Colon (tissue), 2 donors: Measurements from ENCODE around the gene ZSCAN18.
"Not testable (repeated sequence)": the region's sequence is repeated elsewhere in the genome, so short reads cannot be mapped to it uniquely, and the experiment has no call there.

Experiments used
- FAIRE-seq: peaks from 2 replicates; lab custom pipeline; 2012; peaks lifted over from hg19 to GRCh38; lab: Jason Lieb, UNC
- donor health status: control.
- donor health status: control.

The ZSCAN18 gene, protein sequence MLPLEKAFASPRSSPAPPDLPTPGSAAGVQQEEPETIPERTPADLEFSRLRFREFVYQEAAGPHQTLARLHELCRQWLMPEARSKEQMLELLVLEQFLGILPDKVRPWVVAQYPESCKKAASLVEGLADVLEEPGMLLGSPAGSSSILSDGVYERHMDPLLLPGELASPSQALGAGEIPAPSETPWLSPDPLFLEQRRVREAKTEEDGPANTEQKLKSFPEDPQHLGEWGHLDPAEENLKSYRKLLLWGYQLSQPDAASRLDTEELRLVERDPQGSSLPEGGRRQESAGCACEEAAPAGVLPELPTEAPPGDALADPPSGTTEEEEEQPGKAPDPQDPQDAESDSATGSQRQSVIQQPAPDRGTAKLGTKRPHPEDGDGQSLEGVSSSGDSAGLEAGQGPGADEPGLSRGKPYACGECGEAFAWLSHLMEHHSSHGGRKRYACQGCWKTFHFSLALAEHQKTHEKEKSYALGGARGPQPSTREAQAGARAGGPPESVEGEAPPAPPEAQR

DNA sequence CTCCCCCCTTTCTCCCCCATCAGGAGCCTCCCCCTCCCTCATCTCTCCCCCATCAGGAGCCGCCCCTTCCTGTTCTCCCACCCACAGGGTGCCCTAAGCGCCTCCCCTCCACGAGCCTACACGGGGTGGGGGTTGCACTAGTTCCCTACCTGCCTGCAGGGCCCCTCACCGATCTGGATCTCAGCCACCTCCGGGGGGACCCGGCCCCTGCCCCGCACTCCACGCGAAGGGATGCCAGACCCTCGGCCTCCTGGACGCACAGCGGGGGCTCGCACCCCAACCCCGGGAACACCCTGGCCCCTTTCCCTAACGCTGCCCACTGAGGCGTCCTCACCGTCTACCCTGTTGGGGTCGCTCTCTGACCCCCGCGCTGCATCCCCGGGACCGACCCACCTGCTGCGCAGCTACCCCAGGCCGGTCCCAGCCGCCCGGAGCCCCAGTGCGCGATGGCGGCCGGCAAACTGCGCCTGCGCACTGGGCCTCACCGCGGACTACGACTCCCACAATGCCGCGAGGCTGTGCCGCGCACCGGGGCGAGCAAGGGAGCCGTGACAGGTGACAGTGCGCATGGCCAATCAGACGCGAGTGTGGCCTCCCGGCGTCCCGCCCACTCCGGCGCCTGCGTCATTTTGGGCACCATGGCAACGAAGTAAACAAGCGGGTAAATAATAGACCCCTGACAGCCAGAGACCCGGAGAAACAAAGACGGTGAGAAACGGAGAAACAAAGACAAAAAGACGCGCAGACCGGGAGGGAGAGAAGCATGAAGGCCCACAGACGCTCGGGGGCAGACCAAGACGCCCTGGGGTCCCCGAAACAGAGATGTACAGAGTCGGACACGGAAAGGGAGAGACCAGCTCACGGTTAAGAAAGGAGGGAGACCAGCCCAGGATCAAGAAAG lies at the start of gene ZSCAN18:
Gene ZSCAN18 (minus strand): TSS at position 451 of the 901 bp plus-strand sequence. CDS start 7,964 bp downstream, outside the sequence.
- FAIRE-seq = no peak

- not testable (repeated sequence) for FAIRE-seq
Measured at GRCh38 chr19:58147475-58147874, 49.4 kb upstream of the ZSCAN18 start.

GRCh38 chr19:58145849-58146248 lies 47.8 kb upstream of the ZSCAN18 start:
- no peak for FAIRE-seq

DNA sequence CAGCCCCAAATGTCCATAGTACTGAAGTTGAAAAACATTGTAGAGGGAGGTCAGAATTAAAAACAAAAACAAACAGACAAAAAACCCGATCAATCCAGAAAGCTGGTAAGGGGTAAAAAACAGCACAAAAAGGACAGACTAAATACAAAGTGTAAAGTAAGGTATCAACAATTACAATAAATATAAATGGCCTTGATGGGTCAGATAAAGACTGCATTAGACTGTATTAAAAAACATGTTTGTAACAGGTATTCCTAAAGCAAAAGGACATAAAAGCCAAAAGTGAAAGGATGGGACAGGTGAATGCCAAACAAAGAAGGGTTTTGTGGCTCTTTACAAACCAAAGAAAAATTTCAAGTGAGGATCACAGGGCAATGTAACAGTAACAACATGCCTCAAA lies 36.2 kb upstream of the ZSCAN18 start:
- FAIRE-seq = no peak

DNA sequence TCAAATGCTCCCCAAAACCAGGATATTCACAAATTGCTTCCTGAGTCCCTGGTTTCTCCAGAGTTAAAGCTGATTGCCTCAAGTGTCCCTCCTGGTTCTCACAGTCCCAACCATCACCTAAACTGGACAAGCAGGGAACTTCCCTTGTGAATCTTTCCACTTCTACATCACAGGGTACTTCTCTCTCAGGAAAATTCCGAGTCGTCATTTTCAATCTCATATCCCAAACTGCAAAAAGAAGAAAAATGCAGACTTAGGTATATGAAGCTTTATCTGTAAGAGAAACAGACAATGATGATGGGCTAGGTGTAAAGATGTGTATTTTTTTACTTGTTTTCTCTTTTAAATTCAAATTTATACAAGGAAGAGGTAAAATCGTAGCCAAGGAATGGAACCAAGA lies 31.3 kb upstream of the ZSCAN18 start:
- FAIRE-seq = no peak

DNA sequence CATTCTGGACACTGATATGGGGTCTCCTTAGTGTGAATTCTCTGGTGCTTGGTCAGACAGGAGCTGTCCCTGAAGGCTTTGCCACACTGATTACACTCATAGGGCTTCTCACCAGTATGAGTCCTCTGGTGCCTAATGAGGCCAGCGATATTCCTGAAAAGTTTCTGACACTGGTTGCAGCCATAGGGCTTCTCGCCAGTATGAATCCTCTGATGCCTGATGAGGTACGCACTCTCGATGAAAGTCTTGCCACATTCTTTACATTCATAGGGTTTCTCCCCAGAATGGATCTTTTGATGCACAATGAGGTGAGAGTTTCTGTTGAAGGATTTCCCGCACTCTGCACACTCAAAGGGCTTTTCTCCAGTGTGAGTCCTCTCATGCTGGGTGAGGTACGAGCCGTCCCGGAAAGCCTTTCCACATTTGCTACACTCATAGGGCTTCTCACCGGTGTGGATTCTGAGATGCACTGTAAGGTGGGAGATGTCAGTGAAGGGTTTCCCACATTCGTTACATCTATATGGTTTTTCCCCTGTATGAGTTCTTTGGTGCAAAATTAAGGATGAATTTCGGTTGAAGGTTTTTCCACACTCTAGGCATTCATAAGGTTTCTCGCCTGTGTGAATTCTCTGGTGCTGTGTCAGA lies 30.1 kb upstream of the ZSCAN18 start:
- FAIRE-seq = no peak

DNA sequence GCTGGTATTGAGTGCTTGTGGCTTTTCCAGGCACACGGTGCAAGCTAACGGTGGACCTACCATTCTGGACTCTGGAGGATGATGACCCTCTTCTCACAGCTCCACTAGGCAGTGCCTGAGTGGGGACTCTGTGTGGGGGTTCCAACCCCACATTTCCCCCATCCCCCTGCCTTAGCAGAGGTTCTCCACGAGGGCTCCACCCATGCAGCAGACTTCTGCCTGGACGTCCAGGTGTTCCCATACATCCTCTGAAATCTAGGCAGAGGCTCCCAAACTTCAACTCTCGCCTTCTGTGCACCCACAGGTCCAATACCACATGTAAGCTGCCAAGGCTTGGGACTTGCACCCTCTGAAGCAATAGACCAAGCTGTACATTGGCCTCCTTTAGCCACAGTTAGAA lies 25.3 kb upstream of the ZSCAN18 start:
- FAIRE-seq = no peak

DNA sequence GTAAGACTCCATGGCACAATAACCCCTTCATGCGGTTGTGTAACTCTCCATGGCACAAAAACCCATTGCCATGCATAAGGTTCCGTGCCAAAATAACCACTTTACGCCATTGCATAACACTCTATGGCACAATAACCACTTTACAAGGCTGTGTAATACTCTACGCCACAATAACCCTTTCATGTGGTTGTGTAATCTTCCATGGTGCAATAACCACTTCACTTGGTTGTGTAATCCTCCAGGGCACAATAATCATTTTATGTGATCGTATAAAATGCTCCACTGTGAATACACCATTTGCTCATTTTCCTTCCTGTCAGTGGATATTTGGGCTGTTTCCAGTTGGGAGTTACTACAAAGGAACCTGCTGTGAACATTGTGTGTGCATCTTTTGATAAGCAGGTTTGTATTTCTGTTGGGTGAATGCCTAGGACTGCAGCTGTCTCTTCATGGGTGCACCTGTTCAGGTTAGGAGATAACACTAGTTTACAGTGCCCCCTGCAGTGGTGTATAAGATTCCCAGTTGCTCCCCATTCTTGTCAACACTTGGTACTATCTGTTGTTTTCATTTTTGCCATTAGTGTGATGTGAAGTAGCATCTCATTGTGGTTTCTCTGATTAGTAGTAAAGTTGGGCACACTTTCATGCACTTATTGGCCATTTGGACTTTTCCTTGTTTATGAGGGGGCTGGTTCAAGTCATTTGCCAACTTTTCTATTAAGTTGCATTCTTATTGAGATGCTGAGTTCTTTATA lies 21.1 kb upstream of the ZSCAN18 start:
- FAIRE-seq = no peak

GRCh38 chr19:58117841-58118575 lies 20.0 kb upstream of the ZSCAN18 start:
- no peak for FAIRE-seq

DNA sequence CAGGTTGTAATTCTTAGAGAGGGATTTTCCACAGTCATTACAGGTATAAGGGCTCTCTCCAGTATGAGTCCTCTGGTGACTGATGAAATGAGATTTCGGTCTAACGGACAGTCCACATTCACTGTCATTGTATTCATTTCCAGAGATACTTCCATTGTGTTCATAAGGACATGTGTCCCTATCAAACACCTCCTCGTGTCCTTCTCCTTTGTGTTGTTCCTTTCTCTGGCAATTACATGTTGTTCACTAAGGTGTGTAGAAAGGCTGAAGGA lies 10.5 kb upstream of the ZSCAN18 start:
- FAIRE-seq = no peak

DNA sequence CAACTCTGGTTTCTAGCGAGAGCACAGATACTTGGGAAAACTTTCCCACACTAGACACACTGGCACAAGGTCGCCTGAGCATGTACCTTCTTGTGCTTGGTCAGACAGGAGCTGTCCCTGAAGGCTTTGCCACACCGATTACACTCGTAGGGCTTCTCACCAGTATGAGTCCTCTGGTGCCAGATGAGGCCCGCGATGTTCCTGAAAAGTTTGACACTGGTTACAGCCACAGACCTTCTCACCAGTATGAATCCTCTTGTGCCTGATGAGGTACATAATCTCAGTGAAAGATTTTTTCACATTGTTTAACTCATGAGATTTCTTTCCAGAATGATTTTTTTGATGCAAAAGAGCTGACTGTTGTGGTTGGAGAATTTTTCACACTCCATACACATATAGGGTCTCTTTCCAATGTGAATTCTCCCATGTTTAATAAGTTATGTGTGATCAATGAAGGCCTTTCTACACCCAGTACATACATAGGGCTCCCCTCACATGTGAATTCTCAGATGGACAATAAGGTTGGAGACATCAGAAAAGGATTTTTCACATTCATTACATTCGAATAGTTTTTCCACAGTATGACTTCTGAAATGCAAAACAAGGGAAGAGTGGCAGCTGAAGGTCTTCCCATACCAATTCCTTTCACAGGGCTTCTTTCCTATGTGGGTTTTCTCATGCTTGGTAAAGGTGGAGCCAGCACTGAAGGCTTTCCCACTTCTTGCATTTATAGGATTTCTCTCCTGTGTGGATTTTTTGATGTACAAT lies 9.9 kb upstream of the ZSCAN18 start:
- FAIRE-seq = no peak

- no peak for FAIRE-seq
Measured at GRCh38 chr19:58098682-58098998, 609 bp upstream of the ZSCAN18 start.

DNA sequence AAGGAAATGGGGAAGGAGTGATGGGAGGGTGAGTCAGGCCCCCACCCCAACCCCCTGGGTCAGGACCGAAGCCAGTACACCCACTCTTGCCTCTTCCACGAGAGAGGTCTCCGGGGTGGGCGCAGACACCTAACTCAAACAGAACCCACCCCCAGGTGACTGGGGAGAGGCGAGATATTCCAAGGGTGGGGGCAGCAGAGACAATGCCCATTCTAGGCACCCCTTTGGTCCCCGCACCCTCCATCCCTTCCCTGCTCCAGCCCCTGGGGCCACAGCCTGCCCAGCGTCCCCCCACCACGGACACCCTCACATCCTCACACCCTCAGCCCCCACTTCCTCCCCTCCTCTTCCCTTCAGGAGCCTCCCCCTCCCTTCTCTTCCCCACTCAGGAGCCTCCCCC lies 682 bp downstream of the ZSCAN18 start:
- no peak for FAIRE-seq

GRCh38 chr19:58096884-58097283 lies 1.1 kb downstream of the ZSCAN18 start:
- FAIRE-seq = no peak

DNA sequence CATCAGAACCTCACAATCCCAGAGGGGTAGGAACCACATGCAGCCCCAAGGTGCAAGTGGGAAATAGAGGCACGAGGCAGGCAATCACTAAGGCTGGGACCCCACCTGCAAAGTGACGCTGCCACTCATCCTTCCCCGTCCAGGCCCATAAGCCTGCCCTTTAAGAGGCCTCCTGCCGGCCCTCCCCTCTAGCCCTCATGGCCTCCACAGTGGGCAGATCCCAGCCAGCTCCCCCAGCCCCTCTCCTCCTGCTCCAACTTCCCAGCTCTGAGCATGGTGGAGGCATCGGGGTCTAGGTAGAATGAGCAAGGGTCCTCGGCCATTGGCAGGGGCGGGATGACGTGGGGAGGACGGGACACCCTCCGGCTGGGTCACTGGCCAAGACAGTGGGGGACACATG lies 2.7 kb downstream of the ZSCAN18 start:
- no peak for FAIRE-seq

GRCh38 chr19:58093071-58093470 lies 5.0 kb downstream of the ZSCAN18 start:
- no peak for FAIRE-seq

DNA sequence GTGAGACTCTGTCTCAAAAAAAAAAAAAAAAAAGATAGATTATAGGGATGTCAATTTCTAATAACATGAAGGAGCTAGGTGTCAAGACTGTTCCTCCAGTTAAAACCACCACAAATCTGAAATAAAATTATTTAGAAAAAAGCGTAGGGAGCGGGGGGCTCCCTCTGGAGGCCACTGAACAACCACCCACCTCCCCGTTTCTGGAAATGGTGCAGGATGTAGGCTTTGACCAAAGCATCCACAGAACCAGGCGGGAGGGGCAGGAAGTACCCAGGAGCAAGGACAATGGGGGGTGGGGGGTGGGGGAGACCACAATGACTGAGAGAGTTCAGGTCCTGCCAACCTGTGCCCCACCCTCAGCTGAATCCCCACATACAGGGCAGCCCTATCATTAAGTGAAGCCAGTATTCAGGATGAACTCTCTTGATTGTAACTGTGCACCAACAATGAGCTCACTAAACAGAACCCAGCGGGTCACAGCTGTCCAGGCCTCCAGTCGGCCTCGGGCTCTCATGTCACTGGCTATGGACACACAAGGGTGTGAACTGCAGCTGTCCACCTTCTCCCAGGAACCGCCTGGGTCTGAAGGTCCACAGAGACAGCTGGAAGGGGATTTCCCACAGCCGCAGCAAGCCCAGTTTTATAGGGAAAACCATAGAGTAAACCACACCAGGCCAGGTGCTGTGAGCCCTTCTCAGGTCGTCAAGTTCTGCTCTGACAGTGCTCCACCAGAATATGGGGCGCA lies 6.6 kb downstream of the ZSCAN18 start:
- FAIRE-seq = no peak

DNA sequence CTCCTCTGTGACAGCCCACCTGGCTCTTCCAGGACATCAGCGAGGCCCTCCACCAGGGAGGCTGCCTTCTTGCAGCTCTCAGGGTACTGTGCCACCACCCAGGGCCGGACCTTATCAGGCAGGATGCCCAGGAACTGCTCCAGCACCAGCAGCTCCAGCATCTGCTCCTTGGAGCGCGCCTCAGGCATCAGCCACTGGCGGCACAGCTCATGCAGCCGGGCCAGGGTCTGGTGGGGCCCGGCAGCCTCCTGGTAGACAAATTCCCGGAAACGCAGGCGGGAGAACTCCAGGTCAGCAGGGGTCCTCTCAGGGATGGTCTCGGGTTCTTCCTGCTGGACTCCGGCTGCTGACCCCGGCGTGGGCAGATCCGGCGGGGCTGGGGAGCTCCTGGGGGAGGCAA lies 8.2 kb downstream of the ZSCAN18 start:
- no peak for FAIRE-seq

- no peak for FAIRE-seq
Measured at GRCh38 chr19:58088521-58089052, 9.4 kb downstream of the ZSCAN18 start.
